GM12874 (cell line): ENCODE results near the gene OXNAD1.

Experiments
- TF ChIP-seq, protein P1 (sequence below): IDR thresholded peaks from 2 replicates; pipeline ENCODE4 v1.5.1; 2011; ENCODE audit warnings: low read depth, mild to moderate bottlenecking, control low read depth, low read length, moderate library complexity; ENCODE audit not compliant: insufficient read depth

The OXNAD1 gene

DNA sequence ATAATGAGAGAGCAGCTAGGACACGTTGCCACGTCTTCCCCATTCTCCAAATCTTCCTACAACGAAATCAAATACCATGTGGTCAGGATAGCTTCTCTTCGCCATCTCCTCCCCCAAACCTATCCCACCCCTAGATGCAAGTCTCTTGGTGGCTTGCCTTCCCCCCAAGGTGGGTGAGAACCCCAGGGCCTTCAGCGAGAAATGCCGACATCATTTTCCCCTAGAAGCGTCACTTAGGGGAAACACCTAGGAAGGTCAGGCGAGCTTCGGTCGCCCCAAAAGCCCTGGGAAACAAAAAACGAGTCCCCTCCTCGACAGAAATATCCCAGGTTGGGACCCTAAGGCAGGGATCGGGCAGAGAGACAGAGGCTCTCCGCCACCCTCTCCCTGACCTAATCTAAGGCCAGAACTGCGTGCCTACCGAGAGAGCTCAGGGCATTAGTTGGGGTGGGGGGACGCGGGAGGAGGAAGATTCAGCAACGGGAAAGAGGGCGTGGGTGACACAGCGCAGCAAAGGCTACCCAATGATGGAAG is 771 bp upstream of the OXNAD1 start:
- TF ChIP-seq, protein P1, sequence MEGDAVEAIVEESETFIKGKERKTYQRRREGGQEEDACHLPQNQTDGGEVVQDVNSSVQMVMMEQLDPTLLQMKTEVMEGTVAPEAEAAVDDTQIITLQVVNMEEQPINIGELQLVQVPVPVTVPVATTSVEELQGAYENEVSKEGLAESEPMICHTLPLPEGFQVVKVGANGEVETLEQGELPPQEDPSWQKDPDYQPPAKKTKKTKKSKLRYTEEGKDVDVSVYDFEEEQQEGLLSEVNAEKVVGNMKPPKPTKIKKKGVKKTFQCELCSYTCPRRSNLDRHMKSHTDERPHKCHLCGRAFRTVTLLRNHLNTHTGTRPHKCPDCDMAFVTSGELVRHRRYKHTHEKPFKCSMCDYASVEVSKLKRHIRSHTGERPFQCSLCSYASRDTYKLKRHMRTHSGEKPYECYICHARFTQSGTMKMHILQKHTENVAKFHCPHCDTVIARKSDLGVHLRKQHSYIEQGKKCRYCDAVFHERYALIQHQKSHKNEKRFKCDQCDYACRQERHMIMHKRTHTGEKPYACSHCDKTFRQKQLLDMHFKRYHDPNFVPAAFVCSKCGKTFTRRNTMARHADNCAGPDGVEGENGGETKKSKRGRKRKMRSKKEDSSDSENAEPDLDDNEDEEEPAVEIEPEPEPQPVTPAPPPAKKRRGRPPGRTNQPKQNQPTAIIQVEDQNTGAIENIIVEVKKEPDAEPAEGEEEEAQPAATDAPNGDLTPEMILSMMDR = no peak

DNA sequence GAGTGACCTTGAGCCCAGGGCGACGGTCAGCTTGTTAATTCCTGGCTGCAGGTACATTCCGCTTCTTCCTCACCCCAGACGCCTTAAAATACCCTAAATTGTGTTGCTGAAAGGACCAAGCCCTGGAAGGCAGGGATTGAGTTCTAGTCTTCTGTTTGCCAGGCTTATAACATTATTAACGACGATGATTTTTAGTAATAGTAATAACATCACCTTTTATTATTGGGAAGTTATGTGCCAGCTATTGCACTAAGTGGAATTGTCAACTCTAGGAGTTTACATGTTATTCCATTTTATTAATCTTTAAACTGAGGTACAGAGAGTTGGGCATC is 409 bp downstream of the OXNAD1 start:
- TF ChIP-seq, protein P1 = no peak

DNA sequence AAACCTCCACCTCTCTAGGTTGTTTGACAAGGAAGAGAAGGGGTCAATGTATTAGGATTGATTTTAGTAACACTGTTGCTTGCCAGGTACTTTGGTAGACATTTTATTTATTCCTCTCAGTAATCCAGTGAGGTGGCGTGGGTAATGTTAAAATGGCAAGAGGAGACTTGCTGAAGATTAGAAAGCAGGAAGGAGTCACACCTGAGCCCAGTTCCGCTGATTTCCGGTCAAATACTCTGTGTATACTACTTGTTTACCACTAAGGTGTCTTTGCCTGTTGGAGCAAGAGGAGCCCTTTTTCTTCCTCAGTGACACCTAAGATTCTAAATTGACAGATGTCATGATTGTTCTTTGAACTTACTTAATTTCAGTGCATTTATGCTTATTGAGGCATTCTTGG is 1.7 kb downstream of the OXNAD1 start:
- TF ChIP-seq, protein P1 = no peak

DNA sequence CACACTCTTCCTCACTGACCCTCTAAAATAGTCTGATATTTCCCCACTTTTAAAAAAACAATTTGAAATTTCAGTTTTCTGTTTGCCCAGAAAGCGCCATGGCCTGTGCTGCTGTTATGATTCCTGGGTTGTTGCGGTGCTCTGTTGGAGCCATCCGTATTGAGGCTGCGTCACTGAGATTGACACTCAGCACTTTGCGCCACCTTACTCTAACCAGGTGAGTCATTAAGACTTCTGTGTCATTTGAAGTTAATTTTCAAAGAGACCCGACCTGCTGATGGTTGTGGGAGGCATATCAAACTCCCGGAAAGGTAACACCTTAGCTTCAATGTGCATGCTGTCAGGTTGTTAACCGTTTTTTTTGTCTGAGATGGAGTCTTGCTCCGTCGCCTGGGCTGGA is 5.8 kb downstream of the OXNAD1 start:
- TF ChIP-seq, protein P1 = no peak

DNA sequence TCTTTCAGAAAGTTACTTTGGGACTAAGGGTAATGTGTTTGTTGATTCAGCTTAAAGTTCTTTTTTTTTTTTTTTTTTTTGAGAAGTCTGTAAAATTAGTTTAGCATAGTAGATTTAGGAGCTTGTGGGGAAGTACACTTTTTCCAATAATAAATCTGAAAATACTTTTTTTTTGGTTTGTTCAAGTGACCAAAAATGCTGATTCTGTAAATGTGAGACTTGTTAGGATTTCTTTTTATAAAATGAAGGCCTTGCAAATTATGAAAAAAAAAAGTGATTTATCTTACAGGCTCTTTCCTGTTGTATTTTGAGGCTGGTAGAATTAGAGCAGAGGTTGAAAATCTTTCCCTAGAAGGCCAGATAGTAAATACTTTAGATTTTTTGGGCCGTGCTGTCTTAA is 7.6 kb downstream of the OXNAD1 start:
- TF ChIP-seq, protein P1 = no peak

DNA sequence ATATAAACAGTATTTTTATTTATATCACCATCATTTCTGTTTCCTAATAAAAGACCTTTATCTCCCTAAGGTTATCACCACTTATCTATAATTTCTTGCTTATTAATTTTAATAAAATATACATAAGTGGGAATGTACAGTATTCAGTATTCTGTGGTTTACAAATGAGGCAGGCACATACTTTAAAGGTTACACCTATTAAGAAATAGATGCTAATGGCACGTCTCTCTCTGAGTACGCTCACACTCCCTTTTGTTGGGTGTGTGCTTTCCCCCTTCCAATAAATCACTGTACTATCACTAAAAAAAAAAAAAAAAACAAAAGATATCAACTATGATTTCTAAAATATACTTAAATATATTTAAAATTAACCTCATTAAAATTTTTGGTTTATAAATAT is 8.9 kb downstream of the OXNAD1 start:
- TF ChIP-seq, protein P1 = no peak

DNA sequence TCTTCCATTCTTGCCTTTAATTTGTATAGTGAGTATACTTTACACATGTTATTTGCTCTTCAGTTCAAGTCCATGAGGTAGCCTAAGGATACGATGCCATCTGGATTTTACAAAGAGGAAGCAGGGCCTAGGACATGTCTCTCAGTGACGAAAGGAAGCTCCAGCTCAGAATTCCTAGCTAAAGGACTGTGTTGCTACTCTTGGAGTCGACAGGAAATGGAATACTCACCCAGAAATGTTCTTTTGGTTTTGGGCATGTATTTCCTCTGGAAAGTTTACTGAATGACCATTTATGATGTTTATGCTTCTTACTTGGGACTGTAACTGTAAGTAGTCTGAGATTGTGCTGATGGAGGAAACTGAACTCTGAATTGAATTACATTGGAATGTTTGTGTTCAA is 12.5 kb downstream of the OXNAD1 start:
- TF ChIP-seq, protein P1 = no peak
